Measurements from ENCODE around the gene PDE9A.

PDE9A gene

GRCh38 chr21:42655796-42656770 lies 2.7 kb downstream of the PDE9A start:
- DNase-seq (ENCODE audit: low read depth, low spot score): no peak

- DNase-seq (ENCODE audit: low read depth, low spot score): no peak
These were observed 3.5 kb downstream of the PDE9A start for GRCh38 chr21:42656872-42657271.

- DNase-seq (ENCODE audit: low read depth, low spot score): no peak
These were observed 4.4 kb downstream of the PDE9A start for GRCh38 chr21:42657676-42658319.

GRCh38 chr21:42658320-42659105 lies 5.1 kb downstream of the PDE9A start:
- DNase-seq (ENCODE audit: low read depth, low spot score): no peak

GRCh38 chr21:42659416-42660117 lies 6.1 kb downstream of the PDE9A start:
- DNase-seq (ENCODE audit: low read depth, low spot score): no peak

- DNase-seq (ENCODE audit: low read depth, low spot score): no peak
These were observed 6.7 kb downstream of the PDE9A start for GRCh38 chr21:42660118-42660470.

GRCh38 chr21:42661688-42662429 lies 8.4 kb downstream of the PDE9A start:
- DNase-seq (ENCODE audit: low read depth, low spot score): no peak

GRCh38 chr21:42662430-42663199 lies 9.2 kb downstream of the PDE9A start:
- no peak for DNase-seq (ENCODE audit: low read depth, low spot score)

GRCh38 chr21:42663200-42663750 lies 9.9 kb downstream of the PDE9A start:
- no peak for DNase-seq (ENCODE audit: low read depth, low spot score)

GRCh38 chr21:42663860-42664535 lies 10.6 kb downstream of the PDE9A start:
- no peak for DNase-seq (ENCODE audit: low read depth, low spot score)

- no peak for DNase-seq (ENCODE audit: low read depth, low spot score)
These were observed 11.2 kb downstream of the PDE9A start for GRCh38 chr21:42664614-42665013.

GRCh38 chr21:42665026-42665425 lies 11.6 kb downstream of the PDE9A start:
- DNase-seq (ENCODE audit: low read depth, low spot score): no peak

GRCh38 chr21:42665484-42665883 lies 12.1 kb downstream of the PDE9A start:
- no peak for DNase-seq (ENCODE audit: low read depth, low spot score)

- no peak for DNase-seq (ENCODE audit: low read depth, low spot score)
These were observed 12.8 kb downstream of the PDE9A start for GRCh38 chr21:42666023-42666747.

GRCh38 chr21:42666925-42667324 lies 13.5 kb downstream of the PDE9A start:
- DNase-seq (ENCODE audit: low read depth, low spot score): no peak

GRCh38 chr21:42668298-42668992 lies 15.0 kb downstream of the PDE9A start:
- DNase-seq (ENCODE audit: low read depth, low spot score): no peak

GRCh38 chr21:42669041-42669440 lies 15.6 kb downstream of the PDE9A start:
- DNase-seq (ENCODE audit: low read depth, low spot score): no peak

Measured in iPS DF 19.7 (cell line).